Measurements from ENCODE around the gene PINLYP. TPM values are rescaled to one million over a fixed set of nuclear protein-coding genes. Genes with fewer than 3 reads are reported as not detected.

Gene PINLYP
- total RNA-seq, 4 donors from 2014 or later = 4.6 to 46.5 (median 10.3) TPM

DNA sequence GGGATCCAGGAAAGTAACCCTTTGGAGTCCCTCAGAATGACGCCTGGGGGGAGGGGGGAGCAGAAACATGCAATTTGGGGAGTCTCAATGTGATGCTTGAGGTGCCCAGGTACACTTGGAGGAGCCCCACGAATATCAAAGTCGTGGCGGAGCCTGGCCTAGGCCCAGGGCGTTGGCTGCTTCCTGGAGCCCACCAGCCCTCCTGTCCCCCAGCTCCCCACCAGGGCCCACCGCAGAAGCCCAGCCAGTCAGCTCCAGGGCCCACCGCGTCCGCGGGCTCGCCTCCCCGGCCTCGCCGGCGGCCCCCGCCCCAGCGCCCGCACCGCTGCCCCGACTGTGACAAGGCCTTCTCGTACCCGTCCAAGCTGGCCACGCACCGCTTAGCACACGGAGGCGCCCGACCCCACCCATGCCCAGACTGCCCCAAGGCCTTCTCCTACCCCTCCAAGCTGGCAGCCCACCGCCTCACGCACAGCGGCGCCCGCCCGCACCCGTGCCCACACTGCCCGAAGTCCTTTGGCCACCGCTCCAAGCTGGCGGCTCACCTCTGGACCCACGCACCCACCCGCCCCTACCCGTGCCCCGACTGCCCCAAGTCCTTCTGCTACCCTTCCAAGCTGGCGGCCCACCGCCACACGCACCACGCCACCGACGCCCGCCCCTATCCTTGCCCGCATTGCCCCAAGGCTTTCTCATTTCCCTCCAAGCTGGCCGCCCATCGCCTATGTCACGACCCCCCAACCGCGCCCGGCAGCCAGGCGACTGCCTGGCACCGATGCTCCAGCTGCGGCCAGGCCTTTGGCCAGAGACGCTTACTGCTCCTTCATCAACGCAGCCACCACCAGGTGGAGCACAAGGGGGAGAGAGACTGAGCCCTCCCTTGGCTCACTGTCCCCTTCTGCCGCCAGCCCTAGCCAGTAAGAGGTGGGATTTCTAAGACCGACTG lies 40.5 kb upstream of the PINLYP start:
- H3K36me3 ChIP-seq = no peaks in the 10 kb centered on the region
- H3K9me3 ChIP-seq = peaks cover 0 to 5% of the 10 kb centered on the region in 2 donors
- H3K27ac ChIP-seq = peak overlapping the region; percentile 90 to 96
- no peak for TF ChIP-seq POLR2A (IDR thresholded peaks at IDR 0.05)
- TF ChIP-seq, protein P1, sequence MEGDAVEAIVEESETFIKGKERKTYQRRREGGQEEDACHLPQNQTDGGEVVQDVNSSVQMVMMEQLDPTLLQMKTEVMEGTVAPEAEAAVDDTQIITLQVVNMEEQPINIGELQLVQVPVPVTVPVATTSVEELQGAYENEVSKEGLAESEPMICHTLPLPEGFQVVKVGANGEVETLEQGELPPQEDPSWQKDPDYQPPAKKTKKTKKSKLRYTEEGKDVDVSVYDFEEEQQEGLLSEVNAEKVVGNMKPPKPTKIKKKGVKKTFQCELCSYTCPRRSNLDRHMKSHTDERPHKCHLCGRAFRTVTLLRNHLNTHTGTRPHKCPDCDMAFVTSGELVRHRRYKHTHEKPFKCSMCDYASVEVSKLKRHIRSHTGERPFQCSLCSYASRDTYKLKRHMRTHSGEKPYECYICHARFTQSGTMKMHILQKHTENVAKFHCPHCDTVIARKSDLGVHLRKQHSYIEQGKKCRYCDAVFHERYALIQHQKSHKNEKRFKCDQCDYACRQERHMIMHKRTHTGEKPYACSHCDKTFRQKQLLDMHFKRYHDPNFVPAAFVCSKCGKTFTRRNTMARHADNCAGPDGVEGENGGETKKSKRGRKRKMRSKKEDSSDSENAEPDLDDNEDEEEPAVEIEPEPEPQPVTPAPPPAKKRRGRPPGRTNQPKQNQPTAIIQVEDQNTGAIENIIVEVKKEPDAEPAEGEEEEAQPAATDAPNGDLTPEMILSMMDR (IDR thresholded peaks at IDR 0.05) = peak; percentile 34 to 64 (median 48)
- H3K4me1 ChIP-seq = peaks cover 0 to 4% of the 10 kb centered on the region in 2 donors
- H3K27me3 ChIP-seq = no peaks in the 10 kb centered on the region
- no peak overlapping the region for H3K4me3 ChIP-seq
- DNase-seq = peak; percentile 70 to 73
- intact Hi-C loops (cut with DNase I; ENCODE audit: low total_unique reads) = no loop called here

DNA sequence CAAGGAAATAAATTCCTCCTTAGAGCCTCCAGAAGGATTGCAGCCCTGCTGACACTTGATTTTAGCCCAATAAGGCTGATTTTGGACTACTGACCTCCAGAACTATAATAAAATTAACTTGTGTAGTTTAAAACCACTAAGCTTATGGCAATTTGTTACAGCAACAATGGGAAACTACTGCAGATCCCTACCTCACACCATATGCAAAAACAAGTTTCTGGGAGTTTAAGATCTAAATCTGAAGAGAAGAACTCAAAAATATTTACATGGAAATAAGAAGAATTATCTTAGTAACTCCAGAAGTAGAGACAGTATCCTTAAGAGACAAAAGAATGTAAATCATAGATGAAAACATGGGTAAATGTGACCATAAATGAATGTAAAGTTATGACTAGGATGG lies 36.7 kb upstream of the PINLYP start:
- no peaks in the 10 kb centered on the region for H3K36me3 ChIP-seq
- peaks cover 0 to 5% of the 10 kb centered on the region in 2 donors for H3K9me3 ChIP-seq

DNA sequence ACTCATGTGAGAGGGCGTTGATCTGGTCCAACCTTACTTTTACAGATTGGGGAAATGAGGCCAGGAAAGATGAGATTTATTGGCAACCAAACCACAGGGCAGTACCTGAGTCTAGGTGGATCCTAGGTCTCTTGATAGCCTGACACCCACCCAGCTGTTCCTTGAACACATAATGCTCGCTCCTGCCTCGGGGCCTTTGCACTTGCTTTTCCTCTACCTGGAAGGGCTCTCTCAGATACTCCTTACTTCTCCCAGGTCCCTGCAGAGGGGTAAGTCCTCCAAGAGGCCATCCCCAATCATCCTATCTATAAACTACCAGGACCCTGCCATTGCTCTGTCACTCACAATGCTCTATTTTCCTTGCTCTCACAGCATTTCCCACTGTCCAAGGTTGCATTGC lies 35.2 kb upstream of the PINLYP start:
- Histone ChIP-seq H3K36me3 (no peaks in the 10 kb centered on the region), H3K27ac (no peak overlapping the region)

More for the DNA sequence above, 36.7 kb upstream of the PINLYP start:
- intact Hi-C loops (cut with DNase I; ENCODE audit: low total_unique reads) = no loop called here
- TF ChIP-seq, protein P1 (IDR thresholded peaks at IDR 0.05) = no peak
- Histone ChIP-seq H3K27ac (no peak overlapping the region), H3K4me1 (peaks cover 0 to 4% of the 10 kb centered on the region in 2 donors), H3K27me3 (no peaks in the 10 kb centered on the region), H3K4me3 (no peak overlapping the region)
- no peak for DNase-seq

DNA sequence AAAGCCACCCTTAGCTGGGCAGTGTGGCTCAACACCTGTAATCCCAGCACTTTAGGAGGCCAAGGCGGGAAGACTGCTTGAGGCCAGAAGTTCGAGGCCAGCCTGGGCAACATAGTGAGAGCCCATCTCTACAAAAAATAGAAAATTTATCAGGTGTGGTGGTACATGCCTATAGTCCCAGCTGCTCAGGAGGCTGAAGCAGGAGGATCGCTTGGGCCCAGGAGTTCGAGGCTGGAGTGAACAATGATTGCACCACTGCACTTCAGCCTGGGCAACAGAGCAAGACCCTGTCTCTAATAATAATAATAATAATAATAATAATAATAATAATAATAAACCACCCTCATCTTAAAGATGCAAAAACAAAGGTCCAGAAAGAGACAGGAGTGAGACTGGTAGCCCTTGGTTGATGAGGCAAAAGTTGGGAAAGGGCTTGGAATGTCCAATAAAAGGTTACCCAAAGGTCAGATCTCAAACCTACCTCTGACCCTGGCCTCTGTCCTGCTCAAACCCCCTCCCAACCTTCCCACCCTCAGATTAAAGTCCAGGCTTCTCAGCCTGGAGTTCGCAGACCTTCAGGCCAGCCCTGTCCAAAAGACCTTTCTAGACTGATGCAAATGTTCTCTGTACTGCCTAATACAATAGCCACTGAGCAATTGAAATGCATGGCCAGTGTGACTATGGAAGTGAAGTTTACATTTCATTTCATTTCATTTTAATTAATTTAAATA lies 33.5 kb upstream of the PINLYP start:
- intact Hi-C loops (cut with DNase I; ENCODE audit: low total_unique reads) = no loop called here
- H3K9me3 ChIP-seq = peaks cover 0 to 5% of the 10 kb centered on the region in 2 donors
- no peak overlapping the region for H3K27ac ChIP-seq
- TF ChIP-seq POLR2A (IDR thresholded peaks at IDR 0.05) = no peak
- TF ChIP-seq, protein P1 (IDR thresholded peaks at IDR 0.05) = no peak
- no peak for DNase-seq
- H3K36me3 ChIP-seq = no peaks in the 10 kb centered on the region
- no peaks in the 10 kb centered on the region for H3K4me1 ChIP-seq
- no peak overlapping the region for H3K4me3 ChIP-seq
- no peaks in the 10 kb centered on the region for H3K27me3 ChIP-seq

More for the DNA sequence above, 35.2 kb upstream of the PINLYP start:
- Histone ChIP-seq H3K9me3 (peaks cover 0 to 5% of the 10 kb centered on the region in 2 donors), H3K4me3 (no peak overlapping the region), H3K27me3 (no peaks in the 10 kb centered on the region), H3K4me1 (peaks cover 0 to 3% of the 10 kb centered on the region in 2 donors)
- intact Hi-C loops (cut with DNase I; ENCODE audit: low total_unique reads) = no loop called here
- TF ChIP-seq POLR2A (IDR thresholded peaks at IDR 0.05) = no peak
- TF ChIP-seq, protein P1 (IDR thresholded peaks at IDR 0.05) = no peak
- DNase-seq = no peak

DNA sequence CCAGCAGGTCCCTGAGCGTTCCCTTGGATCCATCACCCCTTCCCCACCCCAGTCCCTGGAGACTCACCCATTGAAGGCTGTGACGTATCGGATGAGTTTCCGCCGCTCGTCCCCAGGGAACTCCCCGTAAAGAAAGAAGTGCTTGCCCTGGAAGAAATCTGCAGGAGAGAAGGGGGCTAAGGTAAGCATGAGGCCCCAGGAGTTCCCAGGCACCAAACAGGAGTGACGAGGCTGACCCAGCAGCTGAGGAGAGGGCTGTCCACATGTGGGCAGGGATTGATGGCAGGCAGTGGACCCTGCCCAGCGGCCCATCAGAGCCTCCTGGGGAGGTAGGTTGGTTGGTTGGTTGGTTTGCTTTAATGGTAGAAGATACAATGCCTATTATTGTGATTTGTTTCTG lies 31.5 kb upstream of the PINLYP start:
- Histone ChIP-seq H3K4me3 (no peak overlapping the region), H3K27me3 (no peaks in the 10 kb centered on the region), H3K9me3 (peaks cover 0 to under 1% of the 10 kb centered on the region in 2 donors), H3K36me3 (no peaks in the 10 kb centered on the region), H3K27ac (no peak overlapping the region), H3K4me1 (no peaks in the 10 kb centered on the region)
- TF ChIP-seq, protein P1 (IDR thresholded peaks at IDR 0.05) = no peak
- TF ChIP-seq POLR2A (IDR thresholded peaks at IDR 0.05) = no peak
- no peak for DNase-seq
- intact Hi-C loops (cut with DNase I; ENCODE audit: low total_unique reads) = no loop called here
